ENCODE results near the gene DGLUCY.
"Not testable (repeated sequence)": the region's sequence is repeated elsewhere in the genome, so short reads cannot be mapped to it uniquely, and the experiment has no call there.

DGLUCY gene

DNA sequence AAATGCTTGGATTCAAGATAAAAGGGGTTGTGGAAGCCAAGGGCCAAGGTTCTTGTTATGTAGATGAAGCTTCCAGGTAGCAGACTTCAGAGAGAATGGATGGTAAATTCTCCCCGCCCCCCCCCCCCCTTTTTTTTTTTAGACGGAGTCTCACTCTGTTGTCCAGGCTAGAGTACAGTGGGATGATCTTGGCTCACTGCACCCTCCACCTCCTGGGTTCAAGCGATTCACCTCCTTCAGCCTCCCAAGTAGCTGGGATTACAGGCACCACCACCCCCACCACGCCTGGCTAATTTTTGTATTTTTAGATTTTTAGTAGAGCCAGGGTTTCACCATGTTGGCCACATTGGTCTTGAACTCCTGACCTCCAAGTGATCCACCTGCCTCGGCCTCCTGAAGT is 4.1 kb downstream of the DGLUCY start:
- TF ChIP-seq, protein P1, sequence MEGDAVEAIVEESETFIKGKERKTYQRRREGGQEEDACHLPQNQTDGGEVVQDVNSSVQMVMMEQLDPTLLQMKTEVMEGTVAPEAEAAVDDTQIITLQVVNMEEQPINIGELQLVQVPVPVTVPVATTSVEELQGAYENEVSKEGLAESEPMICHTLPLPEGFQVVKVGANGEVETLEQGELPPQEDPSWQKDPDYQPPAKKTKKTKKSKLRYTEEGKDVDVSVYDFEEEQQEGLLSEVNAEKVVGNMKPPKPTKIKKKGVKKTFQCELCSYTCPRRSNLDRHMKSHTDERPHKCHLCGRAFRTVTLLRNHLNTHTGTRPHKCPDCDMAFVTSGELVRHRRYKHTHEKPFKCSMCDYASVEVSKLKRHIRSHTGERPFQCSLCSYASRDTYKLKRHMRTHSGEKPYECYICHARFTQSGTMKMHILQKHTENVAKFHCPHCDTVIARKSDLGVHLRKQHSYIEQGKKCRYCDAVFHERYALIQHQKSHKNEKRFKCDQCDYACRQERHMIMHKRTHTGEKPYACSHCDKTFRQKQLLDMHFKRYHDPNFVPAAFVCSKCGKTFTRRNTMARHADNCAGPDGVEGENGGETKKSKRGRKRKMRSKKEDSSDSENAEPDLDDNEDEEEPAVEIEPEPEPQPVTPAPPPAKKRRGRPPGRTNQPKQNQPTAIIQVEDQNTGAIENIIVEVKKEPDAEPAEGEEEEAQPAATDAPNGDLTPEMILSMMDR (IDR thresholded peaks at IDR 0.05; ENCODE audit: insufficient read depth, low read length, poor library complexity, severe bottlenecking), result no peak
- DNase-seq (ENCODE audit: extremely low read depth, insufficient read length), result no peak
- no peak overlapping the region for H3K4me3 ChIP-seq (replicated peaks; ENCODE audit: low read depth, low read length)
- H3K36me3 ChIP-seq (ENCODE audit: control insufficient read depth, insufficient read depth, low read length), result peaks cover 4% of the 10 kb centered on the region
- no peaks in the 10 kb centered on the region for H3K27me3 ChIP-seq (replicated peaks; ENCODE audit: control insufficient read depth, insufficient read depth, low read length)

DNA sequence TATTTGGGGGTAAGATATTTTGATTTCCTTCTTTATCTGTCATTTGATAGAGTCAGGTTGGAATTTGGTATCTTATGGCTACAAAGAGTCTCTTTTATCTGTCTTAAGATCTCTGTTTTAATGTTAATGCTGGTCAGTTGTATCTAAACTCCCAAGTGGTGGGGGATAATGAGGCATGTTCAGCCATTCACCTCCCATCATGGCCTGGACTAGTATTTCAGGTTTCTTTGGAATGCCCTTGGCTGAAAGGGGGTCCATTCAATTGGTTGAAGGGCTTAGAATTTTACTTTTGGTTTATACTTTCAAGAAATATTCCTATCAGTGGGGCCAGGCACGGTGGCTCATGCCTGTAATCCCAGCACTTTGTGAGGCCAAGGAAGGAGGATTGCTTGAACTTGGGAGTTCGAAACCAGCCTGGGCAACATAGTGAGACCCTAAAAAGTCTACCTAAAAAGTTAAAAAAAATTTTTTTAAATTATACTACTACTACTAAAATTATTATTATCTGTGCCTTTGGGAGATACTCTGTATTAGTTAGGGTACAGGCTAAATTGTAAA is 4.7 kb downstream of the DGLUCY start:
- H3K4me3 ChIP-seq (replicated peaks; ENCODE audit: low read depth, low read length), result no peak overlapping the region
- H3K36me3 ChIP-seq (ENCODE audit: control insufficient read depth, insufficient read depth, low read length), result peaks cover 4% of the 10 kb centered on the region
- TF ChIP-seq, protein P1 (IDR thresholded peaks at IDR 0.05; ENCODE audit: insufficient read depth, low read length, poor library complexity, severe bottlenecking), result no peak
- H3K27me3 ChIP-seq (replicated peaks; ENCODE audit: control insufficient read depth, insufficient read depth, low read length), result no peaks in the 10 kb centered on the region
- DNase-seq (ENCODE audit: extremely low read depth, insufficient read length), result no peak

DNA sequence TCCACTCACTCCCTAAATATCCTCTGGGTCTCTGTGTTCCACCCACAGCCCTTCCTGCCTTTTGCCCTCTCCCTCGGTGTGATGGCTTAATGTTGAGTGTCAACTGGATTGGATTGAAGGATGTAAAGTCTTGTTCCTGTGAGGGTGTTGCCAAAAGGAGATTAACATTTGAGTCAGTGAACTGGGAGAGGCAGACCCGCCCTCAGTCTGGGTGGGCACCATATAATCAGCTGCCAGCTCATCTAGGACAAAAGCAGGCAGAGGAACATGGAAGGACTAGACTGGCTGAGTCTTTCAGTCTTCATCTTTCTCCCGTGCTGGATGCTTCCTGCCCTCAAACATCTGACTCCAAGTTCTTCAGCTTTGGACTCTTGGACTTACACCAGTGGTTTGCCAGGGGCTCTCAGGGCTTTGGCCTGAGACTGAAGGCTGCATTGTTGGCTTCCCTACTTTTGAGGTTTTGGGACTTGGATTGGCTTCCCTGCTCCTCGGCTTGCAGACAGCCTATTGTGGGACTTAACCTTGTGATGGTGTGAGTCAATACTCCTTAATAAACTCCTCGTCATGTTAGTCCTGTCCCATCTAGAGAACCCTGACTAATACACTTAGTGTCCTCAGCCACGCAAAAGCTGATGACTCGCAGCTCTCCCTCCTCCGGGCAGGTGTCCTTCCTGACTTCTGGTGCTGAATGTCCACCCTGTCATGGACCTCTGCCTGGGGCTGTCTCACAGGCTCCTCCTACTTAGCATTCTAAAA is 5.9 kb downstream of the DGLUCY start:
- DNase-seq (ENCODE audit: extremely low read depth, insufficient read length), result no peak
- TF ChIP-seq, protein P1 (IDR thresholded peaks at IDR 0.05; ENCODE audit: insufficient read depth, low read length, poor library complexity, severe bottlenecking), result no peak
- no peak overlapping the region for H3K4me3 ChIP-seq (replicated peaks; ENCODE audit: low read depth, low read length)
- no peaks in the 10 kb centered on the region for H3K27me3 ChIP-seq (replicated peaks; ENCODE audit: control insufficient read depth, insufficient read depth, low read length)
- peaks cover 4% of the 10 kb centered on the region for H3K36me3 ChIP-seq (ENCODE audit: control insufficient read depth, insufficient read depth, low read length)

DNA sequence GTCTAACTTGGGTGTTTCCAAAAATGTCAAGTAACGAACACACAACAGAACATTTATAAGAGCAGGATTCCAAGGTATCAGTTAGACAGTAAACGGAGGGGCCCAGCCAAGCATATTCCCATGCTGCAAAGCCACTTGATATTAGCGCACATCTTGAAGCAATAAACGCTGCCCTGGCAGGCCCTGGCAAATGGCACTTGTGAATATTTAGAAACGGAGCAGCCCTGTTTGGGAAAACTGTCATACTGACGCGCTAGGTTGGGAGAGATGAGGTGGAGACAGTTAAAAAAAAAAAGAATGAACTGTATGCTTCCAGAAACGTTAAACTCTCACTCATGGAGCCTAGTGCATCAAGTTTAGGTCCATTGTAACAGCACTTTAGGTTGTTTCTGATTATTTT is 9.3 kb downstream of the DGLUCY start:
- Histone ChIP-seq H3K4me3 (replicated peaks; ENCODE audit: low read depth, low read length) (no peak overlapping the region), H3K36me3 (ENCODE audit: control insufficient read depth, insufficient read depth, low read length) (peaks cover 11% of the 10 kb centered on the region), H3K27me3 (replicated peaks; ENCODE audit: control insufficient read depth, insufficient read depth, low read length) (no peaks in the 10 kb centered on the region)
- DNase-seq (ENCODE audit: extremely low read depth, insufficient read length), result no peak
- TF ChIP-seq, protein P1 (IDR thresholded peaks at IDR 0.05; ENCODE audit: insufficient read depth, low read length, poor library complexity, severe bottlenecking), result no peak

DNA sequence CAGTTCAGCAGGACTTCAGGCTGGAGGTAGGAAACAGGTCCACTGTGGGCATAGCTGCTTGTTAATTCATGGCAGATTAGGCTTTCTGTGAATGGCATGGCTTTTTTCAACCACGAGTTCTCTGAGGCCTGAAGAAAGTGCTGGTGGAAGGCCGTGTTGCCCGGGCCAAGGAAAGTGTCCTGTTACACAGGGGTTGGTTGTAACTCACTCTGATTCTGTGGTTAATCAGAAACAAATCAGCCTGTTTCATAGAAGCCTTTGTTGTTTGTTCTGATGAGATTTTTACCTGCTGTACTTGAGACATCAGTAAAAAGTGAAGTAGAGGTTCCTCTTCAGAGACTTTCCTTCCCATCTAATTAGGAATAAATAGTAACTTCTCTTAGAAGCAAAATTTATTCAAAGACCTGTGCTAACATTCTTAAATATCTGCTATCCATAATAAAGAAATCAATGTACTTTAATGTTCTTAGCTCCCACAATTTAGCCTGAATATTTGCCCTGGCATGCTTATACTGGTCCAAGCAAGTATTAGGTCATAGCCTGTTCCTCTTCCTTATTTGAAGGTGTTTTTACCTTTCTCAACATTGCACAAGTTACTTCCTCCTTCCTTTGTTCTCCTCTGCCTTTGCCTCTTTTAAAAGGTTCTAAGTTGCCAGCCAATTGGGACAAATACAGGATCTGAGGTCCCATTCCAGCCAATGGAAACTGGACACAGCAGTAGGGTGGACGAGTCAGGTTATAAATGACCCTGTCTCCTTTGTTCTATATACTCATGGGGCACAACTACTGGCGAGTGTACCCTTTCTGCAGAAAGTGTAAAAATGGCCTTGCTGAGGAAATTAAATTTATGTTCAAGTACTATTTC is 10.8 kb downstream of the DGLUCY start:
- H3K4me3 ChIP-seq (replicated peaks; ENCODE audit: low read depth, low read length); DNase-seq (ENCODE audit: extremely low read depth, insufficient read length); H3K36me3 ChIP-seq (ENCODE audit: control insufficient read depth, insufficient read depth, low read length); H3K27me3 ChIP-seq (replicated peaks; ENCODE audit: control insufficient read depth, insufficient read depth, low read length): not testable (repeated sequence)

DNA sequence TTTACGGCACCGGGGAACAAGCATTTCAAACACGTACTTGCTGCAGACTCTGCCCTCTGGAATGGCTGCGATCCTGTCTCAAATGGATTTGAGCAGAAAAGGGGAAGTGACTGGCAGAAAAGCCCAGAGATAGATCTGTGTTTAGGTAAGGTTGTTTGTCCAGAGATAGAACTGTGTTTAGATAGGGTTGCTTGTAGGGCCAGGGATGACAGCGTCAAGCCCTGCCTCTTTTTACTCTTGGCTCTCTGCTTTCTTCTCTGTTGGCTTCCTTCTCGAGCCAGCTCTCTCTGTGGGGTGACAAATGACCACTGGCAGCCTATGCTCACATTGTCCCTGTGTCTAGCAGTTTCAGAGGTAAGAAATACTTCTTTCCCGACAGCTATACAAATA is 11.4 kb downstream of the DGLUCY start:
- no peaks in the 10 kb centered on the region for H3K27me3 ChIP-seq (replicated peaks; ENCODE audit: control insufficient read depth, insufficient read depth, low read length)
- TF ChIP-seq, protein P1 (IDR thresholded peaks at IDR 0.05; ENCODE audit: insufficient read depth, low read length, poor library complexity, severe bottlenecking), result no peak
- peaks cover 8% of the 10 kb centered on the region for H3K36me3 ChIP-seq (ENCODE audit: control insufficient read depth, insufficient read depth, low read length)
- no peak for DNase-seq (ENCODE audit: extremely low read depth, insufficient read length)
- no peak overlapping the region for H3K4me3 ChIP-seq (replicated peaks; ENCODE audit: low read depth, low read length)

Data from GM06990 (cell line).